HEK293 (cell line): Measurements from ENCODE around the gene OR4K2.

Source experiments
- CTCF ChIA-PET: fragments of 350-600 bp; formaldehyde crosslinking; extraction: SDS; loops from one replicate; lab custom pipeline; 2021; ENCODE audit warnings: antibody characterized with exemption; lab: Yijun Ruan, JAX
- POLR2A ChIA-PET: fragments of 300-600 bp; formaldehyde crosslinking; extraction: SDS; loops from one replicate; lab custom pipeline; 2020; ENCODE audit warnings: antibody characterized with exemption, inconsistent platforms; lab: Yijun Ruan, JAX
- H3K27ac ChIP-seq: fragments of 200-500 bp; sonication (Bioruptor generic); 2 replicates; pipeline ENCODE4 v1.5.1; 2014; ENCODE audit warnings: low read depth, low read length, control low read depth, inconsistent platforms; ENCODE audit errors: extremely low read depth
- H3K36me3 ChIP-seq, 2 experiments: fragments of 200-500 bp in 1 of 2; sonication (Bioruptor generic) in 1 of 2; 1 replicate in 1 of 2; 2 replicates in 1 of 2; pipeline ENCODE4 v1.5.1; 2014 to 2017; ENCODE audit warnings: inconsistent platforms in 2 of 2, low read length in 2 of 2; ENCODE audit not compliant: control insufficient read depth in 2 of 2, insufficient read depth in 1 of 2
- H3K4me1 ChIP-seq: fragments of 200-500 bp; sonication (Bioruptor generic); 2 replicates; pipeline ENCODE4 v1.5.1; 2014; ENCODE audit warnings: mild to moderate bottlenecking, low read length, inconsistent platforms; ENCODE audit not compliant: control insufficient read depth, insufficient read depth
- H3K4me3 ChIP-seq: 2 replicates; pipeline ENCODE4 v1.5.1; 2011; ENCODE audit warnings: low read depth, mild to moderate bottlenecking, control low read depth, low read length, moderate library complexity
- H3K9me3 ChIP-seq: fragments of 200-500 bp; sonication (Bioruptor generic); 2 replicates; pipeline ENCODE4 v1.5.1; 2014; ENCODE audit warnings: low read depth, low read length, inconsistent platforms; ENCODE audit not compliant: control insufficient read depth, insufficient read depth
- ATF2 ChIP-seq: fragments of 450-650 bp; formaldehyde crosslinking; IDR thresholded peaks from 2 replicates; pipeline ENCODE4 v1.5.1; 2016; ENCODE audit warnings: missing biosample characterization, missing genetic modification characterization, low read depth
- KLF17 ChIP-seq: fragments of 450-650 bp; formaldehyde crosslinking; IDR thresholded peaks from 2 replicates; pipeline ENCODE4 v1.5.1; 2016; ENCODE audit warnings: missing biosample characterization, missing genetic modification characterization
- OSR2 ChIP-seq: fragments of 450-650 bp; formaldehyde crosslinking; IDR thresholded peaks from 2 replicates; pipeline ENCODE4 v1.5.1; 2016; ENCODE audit warnings: missing biosample characterization, missing genetic modification characterization
- SALL2 ChIP-seq: fragments of 450-650 bp; formaldehyde crosslinking; IDR thresholded peaks from 2 replicates; pipeline ENCODE4 v1.5.0; 2017; ENCODE audit warnings: missing biosample characterization, mild to moderate bottlenecking, missing genetic modification characterization, borderline replicate concordance
- ZBTB20 ChIP-seq: fragments of 450-650 bp; formaldehyde crosslinking; IDR thresholded peaks from 2 replicates; pipeline ENCODE4 v1.5.1; 2016; ENCODE audit warnings: missing biosample characterization, missing genetic modification characterization
- ZNF112 ChIP-seq: fragments of 450-650 bp; formaldehyde crosslinking; IDR thresholded peaks from 2 replicates; pipeline ENCODE4 v1.5.0; 2017; ENCODE audit warnings: missing biosample characterization, missing genetic modification characterization
- ZNF133 ChIP-seq: fragments of 450-650 bp; formaldehyde crosslinking; IDR thresholded peaks from 2 replicates; pipeline ENCODE4 v1.5.1; 2016; ENCODE audit warnings: missing biosample characterization, missing genetic modification characterization
- ZNF169 ChIP-seq: fragments of 450-650 bp; formaldehyde crosslinking; IDR thresholded peaks from 2 replicates; pipeline ENCODE4 v1.5.1; 2016; ENCODE audit warnings: missing biosample characterization, missing genetic modification characterization
- ZNF24 ChIP-seq: fragments of 450-650 bp; formaldehyde crosslinking; IDR thresholded peaks from 2 replicates; pipeline ENCODE4 v1.5.1; 2016; ENCODE audit warnings: missing biosample characterization, missing genetic modification characterization
- ZNF266 ChIP-seq: fragments of 450-650 bp; formaldehyde crosslinking; IDR thresholded peaks from 2 replicates; pipeline ENCODE4 v1.5.1; 2016; ENCODE audit warnings: missing biosample characterization, missing genetic modification characterization, low read depth
- ZNF311 ChIP-seq: fragments of 450-650 bp; formaldehyde crosslinking; IDR thresholded peaks from 2 replicates; pipeline ENCODE4 v1.5.1; 2017; ENCODE audit warnings: missing biosample characterization, missing genetic modification characterization, borderline replicate concordance
- ZNF404 ChIP-seq: fragments of 450-650 bp; formaldehyde crosslinking; IDR thresholded peaks from 2 replicates; pipeline ENCODE4 v1.5.1; 2017; ENCODE audit warnings: missing biosample characterization, missing genetic modification characterization
- ZNF510 ChIP-seq: fragments of 450-650 bp; formaldehyde crosslinking; IDR thresholded peaks from 2 replicates; pipeline ENCODE4 v1.5.1; 2018; ENCODE audit warnings: mild to moderate bottlenecking, missing genetic modification characterization, missing biosample characterization; ENCODE audit not compliant: insufficient replicate concordance
- ZNF529 ChIP-seq: fragments of 450-650 bp; formaldehyde crosslinking; IDR thresholded peaks from 2 replicates; pipeline ENCODE4 v1.5.1; 2017; ENCODE audit warnings: missing genetic modification characterization, missing biosample characterization; ENCODE audit not compliant: insufficient replicate concordance
- ZNF571 ChIP-seq: fragments of 450-650 bp; formaldehyde crosslinking; IDR thresholded peaks from 2 replicates; pipeline ENCODE4 v1.5.0; 2017; ENCODE audit warnings: missing biosample characterization, missing genetic modification characterization
- ZNF580 ChIP-seq: fragments of 450-650 bp; formaldehyde crosslinking; IDR thresholded peaks from 2 replicates; pipeline ENCODE4 v1.5.1; 2016; ENCODE audit warnings: missing biosample characterization, missing genetic modification characterization
- ZNF585B ChIP-seq: fragments of 450-650 bp; formaldehyde crosslinking; IDR thresholded peaks from 2 replicates; pipeline ENCODE4 v1.5.1; 2016; ENCODE audit warnings: missing biosample characterization, missing genetic modification characterization
- ZNF623 ChIP-seq: fragments of 450-650 bp; formaldehyde crosslinking; IDR thresholded peaks from 2 replicates; pipeline ENCODE4 v1.5.1; 2016; ENCODE audit warnings: missing biosample characterization, missing genetic modification characterization
- ZNF792 ChIP-seq: fragments of 450-650 bp; formaldehyde crosslinking; IDR thresholded peaks from 2 replicates; pipeline ENCODE4 v1.5.1; 2016; ENCODE audit warnings: missing biosample characterization, missing genetic modification characterization
- ZSCAN23 ChIP-seq: fragments of 450-650 bp; formaldehyde crosslinking; IDR thresholded peaks from 2 replicates; pipeline ENCODE4 v1.5.1; 2016; ENCODE audit warnings: missing biosample characterization, missing genetic modification characterization

OR4K2 gene

GRCh38 chr14:19917955-19918518 is 43.1 kb downstream of the OR4K2 start (continued):
- TF ChIP-seq ZNF133 (no peak), ZNF529 (tag by site-specific recombination) (no peak), ZNF585B (tag by site-specific recombination) (no peak), ZNF623 (tag by site-specific recombination) (no peak), ZBTB20 (no peak), ZNF404 (tag by site-specific recombination) (no peak), ZNF510 (no peak), ZNF580 (tag by site-specific recombination) (no peak), ZNF571 (tag by site-specific recombination) (no peak), ZNF266 (tag by site-specific recombination) (no peak)

GRCh38 chr14:19918553-19919264 is 43.8 kb downstream of the OR4K2 start:
- no peaks in the 10 kb centered on the region for H3K4me1 ChIP-seq
- H3K9me3 ChIP-seq: no peaks in the 10 kb centered on the region
- no peaks in the 10 kb centered on the region for H3K36me3 ChIP-seq
- CTCF ChIA-PET: interaction anchor here (0.6 to 0.8 kb wide), 2 partner anchors 40 to 1830 kb away, joined by 3 read pairs; no protein-coding TSS in a partner anchor
- TF ChIP-seq ATF2: peak; percentile 63
- TF ChIP-seq ZNF169 (tag by site-specific recombination): no peak
- POLR2A ChIA-PET: no interaction called here
- H3K27ac ChIP-seq: no peak overlapping the region
- no peak overlapping the region for H3K4me3 ChIP-seq

- no peak for TF ChIP-seq SALL2 (tag by site-specific recombination)
- no peak for TF ChIP-seq ZNF311 (tag by site-specific recombination)
- TF ChIP-seq ZNF792: no peak
- TF ChIP-seq ZSCAN23 (tag by site-specific recombination): no peak
- TF ChIP-seq ZNF24 (tag by site-specific recombination): no peak
- TF ChIP-seq OSR2 (tag by site-specific recombination): no peak
- no peak for TF ChIP-seq KLF17 (tag by site-specific recombination)
- no peak for TF ChIP-seq ZNF112 (tag by site-specific recombination)
- H3K4me3 ChIP-seq: no peak within 1 kb of the TSS
- H3K9me3 ChIP-seq: no peaks in the 10 kb centered on the region
- CTCF ChIA-PET: interaction anchor here (0.7 kb wide), 1 partner anchor 23 kb away, joined by 3 read pairs; no protein-coding TSS in a partner anchor
- H3K4me1 ChIP-seq: no peaks in the 10 kb centered on the region
- no peaks in the 10 kb centered on the region for H3K36me3 ChIP-seq
- H3K27ac ChIP-seq: no peak within 1 kb of the TSS
- POLR2A ChIA-PET: no interaction called here
Observed at GRCh38 chr14:19920021-19920657, 45.2 kb downstream of the OR4K2 start, which contains the start of gene OR4K5. Gene OR4K5 (plus strand): TSS chr14:19920607. CDS start chr14:19920607, 0 bp downstream.
